H9 (cell line): ENCODE results near the gene C16orf74. TPM values are rescaled to one million over a fixed set of nuclear protein-coding genes. Genes with fewer than 3 reads are reported as not detected.

Source experiments
- DNase-seq: peaks from one replicate; pipeline ENCODE4 v3.0.0-alpha.2; 2017
- H2AFZ ChIP-seq: one replicate; pipeline ENCODE4 v1.6.1; 2013; ENCODE audit warnings: mild to moderate bottlenecking, low read length, control low read depth, moderate library complexity
- H2AK5ac ChIP-seq: 2 replicates; pipeline ENCODE4 v1.6.1; 2013; ENCODE audit warnings: low read length, control low read depth, mixed read lengths; ENCODE audit not compliant: insufficient read length
- H2BK120ac ChIP-seq: one replicate; pipeline ENCODE4 v1.6.1; 2013; ENCODE audit warnings: low read depth, mild to moderate bottlenecking, low read length, control low read depth, inconsistent platforms; ENCODE audit not compliant: poor library complexity, severe bottlenecking
- H2BK12ac ChIP-seq: 2 replicates; pipeline ENCODE4 v1.6.1; 2013; ENCODE audit warnings: low read length, control low read depth, mixed read lengths, low read depth; ENCODE audit not compliant: insufficient read length
- H2BK15ac ChIP-seq: 2 replicates; pipeline ENCODE4 v1.6.1; 2013; ENCODE audit warnings: low read depth, low read length, control low read depth
- H2BK20ac ChIP-seq: one replicate; pipeline ENCODE4 v1.6.1; 2013; ENCODE audit warnings: low read depth, mild to moderate bottlenecking, low read length, control low read depth, inconsistent platforms; ENCODE audit not compliant: poor library complexity, severe bottlenecking
- H2BK5ac ChIP-seq: 2 replicates; pipeline ENCODE4 v1.6.1; 2013; ENCODE audit warnings: low read length, control low read depth, mixed read lengths; ENCODE audit not compliant: insufficient read length
- H3K14ac ChIP-seq: 2 replicates; pipeline ENCODE4 v1.6.1; 2013; ENCODE audit warnings: low read length, control low read depth; ENCODE audit not compliant: insufficient read depth
- H3K18ac ChIP-seq: 2 replicates; pipeline ENCODE4 v1.6.1; 2013; ENCODE audit warnings: low read depth, mild to moderate bottlenecking, mixed read lengths, low read length, control low read depth; ENCODE audit not compliant: insufficient read length
- H3K23ac ChIP-seq: 2 replicates; pipeline ENCODE4 v1.6.1; 2013; ENCODE audit warnings: low read length, control low read depth, mixed read lengths, low read depth; ENCODE audit not compliant: insufficient read length
- H3K23me2 ChIP-seq: 2 replicates; pipeline ENCODE4 v1.6.1; 2013; ENCODE audit warnings: low read depth, mild to moderate bottlenecking, mixed read lengths, low read length, control low read depth; ENCODE audit not compliant: insufficient read length, poor library complexity, severe bottlenecking
- H3K27ac ChIP-seq: 2 replicates; pipeline ENCODE4 v1.5.1; 2013; ENCODE audit warnings: low read length, control low read depth, mixed read lengths, low read depth; ENCODE audit not compliant: insufficient read length
- H3K27me3 ChIP-seq: 2 replicates; pipeline ENCODE4 v1.6.1; 2013; ENCODE audit warnings: low read length, control low read depth, inconsistent platforms; ENCODE audit not compliant: insufficient read depth
- H3K4ac ChIP-seq: 2 replicates; pipeline ENCODE4 v1.6.1; 2013; ENCODE audit warnings: low read depth, mild to moderate bottlenecking, control low read depth, inconsistent platforms, low read length, moderate library complexity
- H3K4me1 ChIP-seq: 2 replicates; pipeline ENCODE4 v1.6.1; 2013; ENCODE audit warnings: low read length, control low read depth, inconsistent platforms; ENCODE audit not compliant: insufficient read depth
- H3K4me2 ChIP-seq: 2 replicates; pipeline ENCODE4 v1.6.1; 2013; ENCODE audit warnings: low read length, control low read depth, mixed read lengths; ENCODE audit not compliant: insufficient read length, insufficient read depth
- H3K56ac ChIP-seq: 2 replicates; pipeline ENCODE4 v1.6.1; 2013; ENCODE audit warnings: low read depth, mild to moderate bottlenecking, mixed read lengths, low read length, control low read depth; ENCODE audit not compliant: insufficient read length
- H3K79me1 ChIP-seq: 2 replicates; pipeline ENCODE4 v1.6.1; 2013; ENCODE audit warnings: low read depth, mild to moderate bottlenecking, moderate library complexity, low read length, control low read depth, inconsistent platforms; ENCODE audit not compliant: insufficient read depth, poor library complexity, severe bottlenecking
- H3K79me2 ChIP-seq: 2 replicates; pipeline ENCODE4 v1.6.1; 2013; ENCODE audit warnings: low read length, control low read depth, inconsistent platforms; ENCODE audit not compliant: insufficient read depth
- H3K9ac ChIP-seq: 2 replicates; pipeline ENCODE4 v1.6.1; 2013; ENCODE audit warnings: low read length, control low read depth, mixed read lengths; ENCODE audit not compliant: insufficient read length; ENCODE audit errors: extremely low read depth
- H3K9me3 ChIP-seq: one replicate; pipeline ENCODE4 v1.6.1; 2013; ENCODE audit warnings: low read depth, low read length, inconsistent platforms; ENCODE audit not compliant: control insufficient read depth
- H3T11ph ChIP-seq: one replicate; pipeline ENCODE4 v1.6.1; 2013; ENCODE audit warnings: mild to moderate bottlenecking, low read length, control low read depth, inconsistent platforms
- H4K20me1 ChIP-seq: one replicate; pipeline ENCODE4 v1.6.1; 2013; ENCODE audit not compliant: control insufficient read depth, insufficient read length, insufficient read depth
- H4K5ac ChIP-seq: 2 replicates; pipeline ENCODE4 v1.6.1; 2013; ENCODE audit warnings: low read depth, mild to moderate bottlenecking, mixed read lengths, low read length, control low read depth; ENCODE audit not compliant: insufficient read length
- H4K8ac ChIP-seq: replicated peaks from 2 replicates; pipeline ENCODE4 v1.6.1; 2013; ENCODE audit warnings: low read length, control low read depth, mixed read lengths, low read depth; ENCODE audit not compliant: insufficient read length
- H4K91ac ChIP-seq: 2 replicates; pipeline ENCODE4 v1.6.1; 2013; ENCODE audit warnings: low read depth, mild to moderate bottlenecking, moderate library complexity, mixed read lengths, low read length, control low read depth; ENCODE audit not compliant: insufficient read length
- H3K27ac Mint-ChIP-seq, 3 experiments: 2 replicates in 2 of 3; 3 replicates in 1 of 3; pipeline ENCODE4 v1.8.0; 2020 to 2021; ENCODE audit warnings: mixed read lengths in 3 of 3, mild to moderate bottlenecking in 1 of 3, moderate library complexity in 1 of 3
- H3K27me3 Mint-ChIP-seq: 2 replicates; pipeline ENCODE4 v1.8.0; 2021; ENCODE audit warnings: low read depth, mild to moderate bottlenecking, moderate library complexity, mixed read lengths
- H3K36me3 Mint-ChIP-seq, 3 experiments: 2 replicates in 2 of 3; 3 replicates in 1 of 3; pipeline ENCODE4 v1.8.0; 2020 to 2021; ENCODE audit warnings: low read depth in 3 of 3, mixed read lengths in 3 of 3; ENCODE audit not compliant: insufficient read depth in 1 of 3
- H3K4me1 Mint-ChIP-seq, 2 experiments: 2 replicates each; pipeline ENCODE4 v1.8.0; 2020; ENCODE audit warnings: mixed read lengths in 2 of 2
- H3K4me3 Mint-ChIP-seq, 2 experiments: 2 replicates in 1 of 2; 3 replicates in 1 of 2; pipeline ENCODE4 v1.8.0; 2020 to 2021; ENCODE audit warnings: mild to moderate bottlenecking in 2 of 2, mixed read lengths in 2 of 2, moderate library complexity in 1 of 2
- H3K9me3 Mint-ChIP-seq, 2 experiments: 2 replicates in 1 of 2; 3 replicates in 1 of 2; pipeline ENCODE4 v1.8.0; 2020; ENCODE audit warnings: mild to moderate bottlenecking in 2 of 2, mixed read lengths in 2 of 2, moderate library complexity in 1 of 2
- WGBS: extraction: QIAGEN DNeasy Blood & Tissue Kit; methylation state at CpG from one replicate; pipeline ENCODE4 v1.1.7; 2013; ENCODE audit warnings: missing lambda C conversion rate, low lambda C conversion rate, mixed read lengths; ENCODE audit not compliant: insufficient read length; ENCODE audit errors: extremely low coverage; 5-methylcytosine and 5-hydroxymethylcytosine counted together
- total RNA-seq: library from RNA; stranded (reverse); gene quantifications from 2 replicates; pipeline ENCODE4 v1.2.1, GENCODE V29; 2021
- TF ChIP-seq, protein P1 (sequence below): fragments of 200-600 bp; sonication (generic); conservative IDR thresholded peaks from 3 replicates; pipeline ENCODE4 v1.8.0; 2021; ENCODE audit warnings: antibody characterized with exemption, mild to moderate bottlenecking

The C16orf74 gene
- total RNA-seq, 1 experiment from 2014 or later: 5.6 TPM

GRCh38 chr16:85710732-85711131 lies 40.2 kb downstream of the C16orf74 start:
- Histone ChIP-seq H4K91ac (no peak overlapping the region), H3T11ph (no peak overlapping the region), H3K14ac (no peak overlapping the region), H3K79me1 (no peaks in the 10 kb centered on the region), H3K27me3 (peaks cover 3% of the 10 kb centered on the region; the same call in 1 of the 2 replicates), H2BK5ac (no peak overlapping the region), H3K23ac (no peak overlapping the region), H2AK5ac (no peak overlapping the region), H3K4me2 (no peak overlapping the region), H3K9ac (no peak overlapping the region), H3K27ac (no peak overlapping the region), H3K18ac (no peak overlapping the region), H2AFZ (no peak overlapping the region), H4K5ac (no peak overlapping the region), H3K56ac (no peak overlapping the region), H3K79me2 (no peaks in the 10 kb centered on the region), H3K23me2 (peaks cover 2% of the 10 kb centered on the region), H2BK15ac (no peak overlapping the region), H4K8ac (no peak overlapping the region), H2BK120ac (no peak overlapping the region), H3K4me1 (peaks cover 3% of the 10 kb centered on the region; the same call in 1 of the 2 replicates), H3K4ac (no peak overlapping the region), H2BK20ac (no peak overlapping the region), H4K20me1 (no peaks in the 10 kb centered on the region), H3K9me3 (peaks cover 7% of the 10 kb centered on the region), H2BK12ac (no peak overlapping the region)
- H3K36me3 Mint-ChIP-seq: peaks cover 6 to 13% (median 10%) of the 10 kb centered on the region in 3 experiments; a peak in 5 of 7 replicates
- peaks cover 23 to 29% of the 10 kb centered on the region in 2 experiments for H3K4me1 Mint-ChIP-seq
- no peak overlapping the region for H3K27ac Mint-ChIP-seq
- no CpG with 5 or more reads among the region's 9 CpGs for WGBS
- TF ChIP-seq, protein P1, sequence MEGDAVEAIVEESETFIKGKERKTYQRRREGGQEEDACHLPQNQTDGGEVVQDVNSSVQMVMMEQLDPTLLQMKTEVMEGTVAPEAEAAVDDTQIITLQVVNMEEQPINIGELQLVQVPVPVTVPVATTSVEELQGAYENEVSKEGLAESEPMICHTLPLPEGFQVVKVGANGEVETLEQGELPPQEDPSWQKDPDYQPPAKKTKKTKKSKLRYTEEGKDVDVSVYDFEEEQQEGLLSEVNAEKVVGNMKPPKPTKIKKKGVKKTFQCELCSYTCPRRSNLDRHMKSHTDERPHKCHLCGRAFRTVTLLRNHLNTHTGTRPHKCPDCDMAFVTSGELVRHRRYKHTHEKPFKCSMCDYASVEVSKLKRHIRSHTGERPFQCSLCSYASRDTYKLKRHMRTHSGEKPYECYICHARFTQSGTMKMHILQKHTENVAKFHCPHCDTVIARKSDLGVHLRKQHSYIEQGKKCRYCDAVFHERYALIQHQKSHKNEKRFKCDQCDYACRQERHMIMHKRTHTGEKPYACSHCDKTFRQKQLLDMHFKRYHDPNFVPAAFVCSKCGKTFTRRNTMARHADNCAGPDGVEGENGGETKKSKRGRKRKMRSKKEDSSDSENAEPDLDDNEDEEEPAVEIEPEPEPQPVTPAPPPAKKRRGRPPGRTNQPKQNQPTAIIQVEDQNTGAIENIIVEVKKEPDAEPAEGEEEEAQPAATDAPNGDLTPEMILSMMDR: no peak
- DNase-seq: no peak
- H3K27me3 Mint-ChIP-seq: peaks cover 13% of the 10 kb centered on the region
- H3K9me3 Mint-ChIP-seq: peaks cover 5 to 8% of the 10 kb centered on the region in 2 experiments
- no peak overlapping the region for H3K4me3 Mint-ChIP-seq
